HG02623 (cell line): ENCODE measurements around the gene NPTX1.

Experiments used
- ATAC-seq: cut with Tn5 transposase; IDR thresholded peaks from one replicate; pipeline ENCODE4 v1.9.1; 2021; ENCODE audit warnings: moderate library complexity; ENCODE audit not compliant: unreplicated experiment

NPTX1 gene

GRCh38 chr17:80446645-80447405 lies 29.6 kb downstream of the NPTX1 start:
- ATAC-seq: no peak

- no peak for ATAC-seq
Observed at GRCh38 chr17:80445726-80446110, 30.7 kb downstream of the NPTX1 start.

- ATAC-seq: no peak
Observed at GRCh38 chr17:80445007-80445725, 31.2 kb downstream of the NPTX1 start.

- no peak for ATAC-seq
Observed at GRCh38 chr17:80444644-80444979, 31.8 kb downstream of the NPTX1 start.

- ATAC-seq: no peak
Observed at GRCh38 chr17:80443916-80444643, 32.3 kb downstream of the NPTX1 start.

- ATAC-seq: no peak
Observed at GRCh38 chr17:80443498-80443897, 32.9 kb downstream of the NPTX1 start.

- ATAC-seq: no peak
Observed at GRCh38 chr17:80442764-80443163, 33.6 kb downstream of the NPTX1 start.

GRCh38 chr17:80442323-80442659 lies 34.1 kb downstream of the NPTX1 start:
- no peak for ATAC-seq

- no peak for ATAC-seq
Observed at GRCh38 chr17:80441598-80442322, 34.6 kb downstream of the NPTX1 start.

- no peak for ATAC-seq
Observed at GRCh38 chr17:80441133-80441578, 35.3 kb downstream of the NPTX1 start.

- ATAC-seq: no peak
Observed at GRCh38 chr17:80439499-80439898, 36.9 kb downstream of the NPTX1 start.

GRCh38 chr17:80438806-80439205 lies 37.6 kb downstream of the NPTX1 start:
- ATAC-seq: no peak

- ATAC-seq: no peak
Observed at GRCh38 chr17:80437532-80437931, 38.9 kb downstream of the NPTX1 start.

- no peak for ATAC-seq
Observed at GRCh38 chr17:80433916-80434666, 42.3 kb downstream of the NPTX1 start.

- ATAC-seq: no peak
Observed at GRCh38 chr17:80432961-80433550, 43.4 kb downstream of the NPTX1 start.

GRCh38 chr17:80432350-80432955 lies 44.0 kb downstream of the NPTX1 start:
- no peak for ATAC-seq

- no peak for ATAC-seq
Observed at GRCh38 chr17:80431246-80432195, 44.9 kb downstream of the NPTX1 start.

- ATAC-seq: no peak
Observed at GRCh38 chr17:80430446-80431245, 45.8 kb downstream of the NPTX1 start.
